Gastrocnemius medialis (tissue), 4 donors: Measurements from ENCODE around the gene SEMA6B. TPM values are rescaled to one million over a fixed set of nuclear protein-coding genes. Genes with fewer than 3 reads are reported as not detected.

Source experiments
- ATAC-seq, 2 donors: fragments of 150-250 bp; one replicate each; pipeline ENCODE4 v1.9.1; 2016
- DNase-seq, 2 donors: peaks; one replicate each; pipeline ENCODE4 v3.0.0-alpha.2; 2019
- H3K27ac ChIP-seq, 4 donors: fragments of 200-600 bp; sonication (generic); 1 replicate in 1 of 4; 2 replicates in 3 of 4; pipeline ENCODE4 v1.5.1; 2016 to 2018; ENCODE audit warnings: mild to moderate bottlenecking in 2 of 4, moderate library complexity in 1 of 4
- H3K27me3 ChIP-seq, 3 donors: fragments of 200-600 bp; sonication (generic) in 2 of 3; 1 replicate in 1 of 3; 2 replicates in 2 of 3; pipeline versions ENCODE4 v1.5.1 to v1.6.0; 2016 to 2019; ENCODE audit warnings: mild to moderate bottlenecking in 1 of 3, moderate library complexity in 1 of 3
- H3K36me3 ChIP-seq, 2 donors: fragments of 200-600 bp; sonication (generic) in 1 of 2; one replicate each; pipeline ENCODE4 v1.5.1; 2017 to 2018
- H3K4me1 ChIP-seq, 2 donors: fragments of 200-600 bp; sonication (generic) in 1 of 2; one replicate each; pipeline ENCODE4 v1.5.1; 2016 to 2017; ENCODE audit warnings: mild to moderate bottlenecking in 2 of 2
- H3K4me3 ChIP-seq, 4 donors: fragments of 200-600 bp; sonication (generic) in 3 of 4; 1 replicate in 1 of 4; 2 replicates in 3 of 4; pipeline ENCODE4 v1.5.1; 2016 to 2019; ENCODE audit warnings: mild to moderate bottlenecking in 2 of 4
- H3K9me3 ChIP-seq, 3 donors: fragments of 200-600 bp; sonication (generic) in 2 of 3; 1 replicate in 1 of 3; 2 replicates in 2 of 3; pipeline ENCODE4 v1.5.1; 2016 to 2019
- POLR2A ChIP-seq, 2 donors: fragments of 450-650 bp; IDR thresholded peaks; one replicate each; pipeline ENCODE4 v1.6.1; 2017; ENCODE audit warnings: antibody characterized with exemption in 2 of 2, mild to moderate bottlenecking in 2 of 2, moderate library complexity in 2 of 2
- in situ Hi-C, 4 donors: fragments of 200-750 bp; cut with MboI; loops; one replicate each; pipeline versions ENCODE4 v1.15.0 to v1.8.0; 2017; ENCODE audit warnings: low sequenced_read_pairs in 4 of 4
- intact Hi-C: fragments of 100-400 bp; cut with DNase I; formaldehyde crosslinking; loops from one replicate; pipeline ENCODE4 v1.15.1; 2023; ENCODE audit warnings: low total_unique reads
- total RNA-seq, 4 donors: library from RNA; depleted of rRNA; stranded (reverse); fragments of >200 nt; gene quantifications; one replicate each; pipeline versions ENCODE4 v1.1.0 to v1.2.3, GENCODE V29; 2016
- TF ChIP-seq, protein P1 (sequence below), 5 experiments: fragments of 450-650 bp in 3 of 5; fragments of 200-600 bp in 2 of 5; sonication (generic) in 2 of 5; IDR thresholded peaks in 4 of 5; conservative IDR thresholded peaks in 1 of 5; 1 replicate in 4 of 5; 2 replicates in 1 of 5; pipeline ENCODE4 v1.5.1; 2016 to 2019; ENCODE audit warnings: antibody characterized with exemption in 5 of 5, mild to moderate bottlenecking in 3 of 5, moderate library complexity in 3 of 5

The SEMA6B gene
- total RNA-seq, 4 donors from 2014 or later = 1.4 to 3.3 (median 2.6) TPM

DNA sequence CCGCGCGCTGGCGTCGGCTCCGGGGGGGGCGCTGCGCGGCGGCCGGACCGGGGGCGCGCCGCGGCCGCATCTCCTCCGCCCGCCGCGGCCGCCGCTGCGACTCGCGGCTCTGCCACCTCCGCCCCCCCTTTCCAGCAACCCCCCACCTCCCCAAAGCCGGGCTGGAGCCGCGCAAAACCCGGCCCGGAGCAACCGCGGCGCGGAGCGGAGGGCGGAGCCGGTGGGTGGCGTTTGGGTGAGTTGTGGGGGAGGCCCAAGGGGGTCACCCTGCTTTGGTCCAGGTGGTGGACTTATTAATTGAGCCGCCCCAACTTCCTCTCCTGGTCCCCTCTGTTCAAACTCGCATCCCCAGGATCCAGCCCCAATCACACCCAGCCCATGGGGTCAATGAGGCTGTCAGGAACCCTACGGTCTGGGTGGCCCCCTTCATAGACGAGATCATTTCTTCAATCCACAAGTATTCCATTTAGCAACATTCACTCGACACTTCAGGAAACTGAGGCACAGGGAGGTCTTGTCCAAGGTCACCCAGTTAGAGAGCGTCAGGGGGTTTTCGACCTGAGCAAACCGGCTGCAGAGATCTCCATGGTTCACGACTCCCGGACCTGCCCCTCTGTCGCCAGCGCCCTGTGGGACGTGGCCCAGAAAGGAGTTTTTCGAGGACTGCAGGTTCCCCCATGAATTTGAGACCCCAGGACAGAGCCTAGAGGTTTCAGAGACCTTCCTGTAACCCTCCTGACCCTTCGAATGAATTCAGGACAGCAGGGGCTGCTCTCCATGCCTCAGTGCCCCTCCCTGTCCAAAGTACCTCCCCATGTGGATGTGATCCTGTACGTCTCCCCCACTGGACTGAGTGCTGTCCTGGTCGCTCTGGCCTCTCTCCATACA lies 22.4 kb upstream of the SEMA6B start:
- in situ Hi-C loops = no loop called here
- no peak overlapping the region for H3K4me3 ChIP-seq
- intact Hi-C loops = no loop called here
- no peaks in the 10 kb centered on the region for H3K9me3 ChIP-seq
- DNase-seq (no peak), ATAC-seq (no peak)
- no peak for TF ChIP-seq POLR2A (IDR thresholded peaks at IDR 0.05)
- TF ChIP-seq, protein P1, sequence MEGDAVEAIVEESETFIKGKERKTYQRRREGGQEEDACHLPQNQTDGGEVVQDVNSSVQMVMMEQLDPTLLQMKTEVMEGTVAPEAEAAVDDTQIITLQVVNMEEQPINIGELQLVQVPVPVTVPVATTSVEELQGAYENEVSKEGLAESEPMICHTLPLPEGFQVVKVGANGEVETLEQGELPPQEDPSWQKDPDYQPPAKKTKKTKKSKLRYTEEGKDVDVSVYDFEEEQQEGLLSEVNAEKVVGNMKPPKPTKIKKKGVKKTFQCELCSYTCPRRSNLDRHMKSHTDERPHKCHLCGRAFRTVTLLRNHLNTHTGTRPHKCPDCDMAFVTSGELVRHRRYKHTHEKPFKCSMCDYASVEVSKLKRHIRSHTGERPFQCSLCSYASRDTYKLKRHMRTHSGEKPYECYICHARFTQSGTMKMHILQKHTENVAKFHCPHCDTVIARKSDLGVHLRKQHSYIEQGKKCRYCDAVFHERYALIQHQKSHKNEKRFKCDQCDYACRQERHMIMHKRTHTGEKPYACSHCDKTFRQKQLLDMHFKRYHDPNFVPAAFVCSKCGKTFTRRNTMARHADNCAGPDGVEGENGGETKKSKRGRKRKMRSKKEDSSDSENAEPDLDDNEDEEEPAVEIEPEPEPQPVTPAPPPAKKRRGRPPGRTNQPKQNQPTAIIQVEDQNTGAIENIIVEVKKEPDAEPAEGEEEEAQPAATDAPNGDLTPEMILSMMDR (IDR thresholded peaks at IDR 0.05 in 4 of 5, conservative IDR thresholded peaks at IDR 0.05 in 1 of 5) = no peak
- peaks cover 0 to 18% of the 10 kb centered on the region in 2 donors for H3K4me1 ChIP-seq
- H3K36me3 ChIP-seq = no peaks in the 10 kb centered on the region
- no peak overlapping the region for H3K27ac ChIP-seq
- H3K27me3 ChIP-seq = peaks cover 36 to 47% (median 39%) of the 10 kb centered on the region in 3 donors

DNA sequence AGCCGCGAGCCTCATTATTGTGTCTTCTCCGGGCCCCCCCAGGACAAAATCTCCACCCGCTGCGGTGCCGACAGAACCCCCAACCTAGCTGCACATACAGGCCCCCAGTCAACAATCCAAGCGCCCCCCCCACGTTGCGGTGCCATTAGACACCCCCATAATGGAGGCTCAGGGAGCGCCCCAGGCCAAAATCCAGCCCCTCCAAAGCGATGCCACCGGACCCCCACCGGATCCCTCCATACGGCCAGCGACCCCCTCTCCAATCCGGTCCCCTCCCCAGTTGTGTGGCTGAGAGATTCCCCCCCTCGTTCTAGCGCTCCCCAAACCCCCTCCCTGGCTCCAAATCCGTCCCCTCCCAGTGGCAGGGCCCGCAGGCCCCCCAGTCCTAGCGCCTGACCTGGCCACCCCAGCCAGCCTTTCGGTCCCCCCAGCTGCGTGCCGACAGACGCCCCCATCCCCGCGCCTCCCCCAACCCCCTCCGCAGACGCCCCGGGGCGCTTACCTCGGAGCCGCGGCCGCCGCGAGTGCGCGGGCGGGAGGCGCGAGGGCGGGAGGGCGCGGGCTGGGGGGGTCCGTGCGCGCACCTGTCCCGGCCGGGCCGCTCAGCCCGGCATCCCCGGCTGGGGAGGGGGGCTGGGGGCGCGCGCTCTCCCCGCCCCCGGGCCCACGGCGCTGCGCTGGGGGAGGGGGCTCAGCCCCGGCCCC lies 21.6 kb upstream of the SEMA6B start:
- no peaks in the 10 kb centered on the region for H3K9me3 ChIP-seq
- intact Hi-C loops (no loop called here), in situ Hi-C loops (no loop called here)
- no peak for DNase-seq
- ATAC-seq = no peak
- TF ChIP-seq, protein P1 (IDR thresholded peaks at IDR 0.05 in 4 of 5, conservative IDR thresholded peaks at IDR 0.05 in 1 of 5) = no peak
- TF ChIP-seq POLR2A (IDR thresholded peaks at IDR 0.05) = no peak
- peak overlapping the region in 2 of 4 donors; percentile 26 to 35 for H3K27ac ChIP-seq
- peaks cover 36 to 47% (median 37%) of the 10 kb centered on the region in 3 donors for H3K27me3 ChIP-seq
- peaks cover 0 to 18% of the 10 kb centered on the region in 2 donors for H3K4me1 ChIP-seq
- H3K4me3 ChIP-seq = peak overlapping the region; percentile 36 to 48 (median 41)
- H3K36me3 ChIP-seq = no peaks in the 10 kb centered on the region

DNA sequence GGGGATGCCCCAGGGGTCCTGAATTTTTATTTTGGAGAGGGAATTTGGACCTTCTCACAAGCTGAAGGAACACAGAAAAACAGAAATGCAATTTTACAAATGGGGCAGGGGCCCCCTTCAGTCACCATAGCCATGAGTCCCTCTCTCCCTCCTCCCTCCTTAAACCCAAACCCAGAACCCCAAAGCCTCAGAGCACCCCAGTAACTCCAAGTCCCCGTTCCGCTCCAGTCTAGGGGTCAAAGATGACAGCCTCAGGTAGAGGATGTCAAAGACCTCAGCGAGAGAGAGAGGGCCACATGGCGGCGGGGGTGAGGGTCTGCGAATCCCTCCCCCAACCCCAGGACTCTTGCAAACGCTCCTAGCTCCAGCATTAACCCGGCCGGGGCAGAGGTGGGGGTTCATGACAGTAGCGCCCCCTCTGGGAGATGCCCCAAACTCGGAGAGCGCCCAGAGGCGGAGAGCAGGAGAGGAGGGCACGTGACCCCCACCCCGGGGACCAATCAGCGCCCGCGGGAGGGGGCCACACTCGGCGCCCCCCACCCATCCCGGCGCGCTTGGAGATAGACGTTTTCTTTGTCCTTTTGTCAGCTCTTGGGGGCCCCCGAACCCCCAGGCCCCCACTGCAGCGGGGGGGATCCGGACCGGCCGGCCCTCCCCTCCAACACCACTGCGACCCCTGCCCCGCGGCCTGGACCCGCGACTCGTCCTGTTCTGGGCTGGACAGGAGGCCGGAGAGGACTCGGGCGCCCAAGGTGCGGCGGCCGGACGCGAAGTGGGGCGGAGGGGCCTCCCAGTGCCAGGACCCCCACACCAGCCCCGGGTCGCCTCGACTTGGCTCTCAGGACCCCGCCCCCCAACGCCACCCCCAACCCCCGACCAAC lies 20.8 kb upstream of the SEMA6B start:
- H3K27ac ChIP-seq = peak overlapping the region in 2 of 4 donors; percentile 26 to 34
- peak overlapping the region; percentile 25 to 48 (median 39) for H3K4me3 ChIP-seq
- peaks cover 0 to 18% of the 10 kb centered on the region in 2 donors for H3K4me1 ChIP-seq
- H3K36me3 ChIP-seq = no peaks in the 10 kb centered on the region
- ATAC-seq = no peak
- in situ Hi-C loops = no loop called here
- DNase-seq = no peak
- no peaks in the 10 kb centered on the region for H3K9me3 ChIP-seq
- peaks cover 29 to 47% (median 31%) of the 10 kb centered on the region in 3 donors for H3K27me3 ChIP-seq
- TF ChIP-seq, protein P1 (IDR thresholded peaks at IDR 0.05 in 4 of 5, conservative IDR thresholded peaks at IDR 0.05 in 1 of 5) = no peak
- TF ChIP-seq POLR2A (IDR thresholded peaks at IDR 0.05) = no peak
- intact Hi-C loops = no loop called here

DNA sequence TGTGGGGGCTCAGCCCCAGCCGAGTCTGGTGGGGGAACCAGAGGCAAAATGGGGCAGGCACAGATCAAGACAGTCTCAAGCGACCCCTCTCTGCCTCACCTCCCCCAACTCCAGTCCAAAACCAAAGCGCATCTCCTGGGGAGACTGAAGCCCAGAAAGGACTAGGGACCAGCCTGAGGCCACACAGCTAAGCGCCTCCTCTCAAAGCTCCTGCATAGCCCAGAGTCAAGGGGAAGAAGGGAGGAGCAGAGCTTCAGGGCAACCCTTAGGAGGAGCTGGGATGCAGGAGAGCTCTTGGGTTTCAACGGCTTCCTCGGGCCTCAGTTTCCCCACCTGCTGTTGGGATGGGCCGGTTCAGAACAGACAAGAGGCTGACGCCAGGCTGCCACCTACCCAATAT lies 19.9 kb upstream of the SEMA6B start:
- in situ Hi-C loops = loop anchor here in 2 of 4 donors (5.0 to 10.0 kb wide), 2 partner anchors 53 to 55 kb away; partner anchors contain the start of gene TNFAIP8L1 (in 1 of the 2)

More for the DNA sequence above, 19.9 kb upstream of the SEMA6B start:
- TF ChIP-seq, protein P1 (IDR thresholded peaks at IDR 0.05 in 4 of 5, conservative IDR thresholded peaks at IDR 0.05 in 1 of 5) = no peak
- no peak for TF ChIP-seq POLR2A (IDR thresholded peaks at IDR 0.05)
- H3K36me3 ChIP-seq = no peaks in the 10 kb centered on the region
- H3K4me1 ChIP-seq = peaks cover 0 to 13% of the 10 kb centered on the region in 2 donors
- no peak overlapping the region for H3K4me3 ChIP-seq
- DNase-seq (no peak), ATAC-seq (no peak)
- peaks cover 21 to 38% (median 23%) of the 10 kb centered on the region in 3 donors for H3K27me3 ChIP-seq
- H3K27ac ChIP-seq = peak overlapping the region in 2 of 4 donors; percentile 11 to 23
- intact Hi-C loops = no loop called here
- H3K9me3 ChIP-seq = no peaks in the 10 kb centered on the region
